Measurements from ENCODE around the gene BAIAP2L2. TPM values are rescaled to one million over a fixed set of nuclear protein-coding genes. Genes with fewer than 3 reads are reported as not detected.
"Not testable (repeated sequence)": the region's sequence is repeated elsewhere in the genome, so short reads cannot be mapped to it uniquely, and the experiment has no call there.

BAIAP2L2 gene
- total and polyA plus RNA-seq, 12 donors, result 0.09 to 6.0 (median 0.55) TPM; not detected in 1

DNA sequence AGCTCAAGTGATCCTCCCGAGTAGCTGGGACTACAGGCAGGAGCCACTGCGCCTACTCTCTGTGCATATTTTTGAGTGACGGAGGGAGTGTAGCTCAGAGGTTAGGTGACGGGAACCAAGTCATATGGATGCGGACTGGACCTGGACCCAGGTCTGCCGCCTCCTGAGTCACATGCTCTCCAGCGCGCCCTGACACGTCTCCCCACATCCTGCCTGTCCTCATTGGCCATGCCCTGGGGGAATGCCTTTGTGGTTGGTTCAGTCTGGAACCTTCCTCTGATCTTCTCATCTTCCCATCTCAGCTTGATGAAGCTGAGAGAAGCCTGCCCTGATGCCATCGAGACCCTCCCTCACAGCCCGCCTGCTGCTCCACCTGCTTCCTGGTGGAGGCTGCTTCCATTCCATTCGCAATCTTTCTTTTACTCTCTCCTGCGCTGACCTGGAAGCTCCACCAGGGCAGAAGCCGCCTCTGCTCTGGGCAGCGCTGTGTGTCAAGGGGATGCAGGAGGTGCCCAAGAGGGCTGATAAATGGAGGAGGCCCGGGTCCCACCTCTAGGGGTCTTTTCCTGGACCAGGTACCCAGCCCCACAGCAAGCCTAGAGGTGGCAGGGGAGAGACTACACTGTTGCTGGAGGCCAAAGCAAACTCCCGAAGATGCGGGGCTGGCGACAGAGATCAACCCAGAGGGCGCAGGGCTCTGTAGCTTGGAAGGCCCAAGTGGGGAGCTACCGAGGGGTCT lies 13.9 kb upstream of the BAIAP2L2 start:
- WGBS, 4 donors, result 92 to 99% (median 94%) methylated on average over 16 to 21 of the region's 21 CpGs
- intact Hi-C loops (cut with DNase I), result no loop called here
- no peaks in the 10 kb centered on the region for H3K36me3 ChIP-seq (replicated peaks in 1 of 2)

DNA sequence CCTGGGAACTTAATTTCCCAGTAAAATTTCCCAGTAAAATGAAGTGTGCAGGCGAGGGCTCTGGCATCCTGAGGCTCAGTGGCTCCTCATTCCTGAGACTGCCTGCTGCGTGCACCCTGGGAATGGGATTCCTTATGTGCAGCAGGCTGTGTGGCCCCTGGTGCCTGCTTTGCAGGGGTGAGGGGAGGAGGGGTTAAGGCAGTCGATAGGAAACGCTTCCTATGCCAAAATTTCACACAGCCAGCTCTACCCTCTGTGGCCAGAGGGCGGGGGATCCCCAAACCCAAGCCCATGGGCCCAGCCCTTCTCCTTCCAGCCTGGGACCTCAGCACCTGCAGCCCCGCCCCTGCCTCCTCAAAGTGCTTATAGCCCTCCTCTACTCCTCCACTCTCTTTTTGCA lies 12.1 kb upstream of the BAIAP2L2 start:
- TF ChIP-seq POLR2A (IDR thresholded peaks at IDR 0.05), result no peak
- TF ChIP-seq, protein P1, sequence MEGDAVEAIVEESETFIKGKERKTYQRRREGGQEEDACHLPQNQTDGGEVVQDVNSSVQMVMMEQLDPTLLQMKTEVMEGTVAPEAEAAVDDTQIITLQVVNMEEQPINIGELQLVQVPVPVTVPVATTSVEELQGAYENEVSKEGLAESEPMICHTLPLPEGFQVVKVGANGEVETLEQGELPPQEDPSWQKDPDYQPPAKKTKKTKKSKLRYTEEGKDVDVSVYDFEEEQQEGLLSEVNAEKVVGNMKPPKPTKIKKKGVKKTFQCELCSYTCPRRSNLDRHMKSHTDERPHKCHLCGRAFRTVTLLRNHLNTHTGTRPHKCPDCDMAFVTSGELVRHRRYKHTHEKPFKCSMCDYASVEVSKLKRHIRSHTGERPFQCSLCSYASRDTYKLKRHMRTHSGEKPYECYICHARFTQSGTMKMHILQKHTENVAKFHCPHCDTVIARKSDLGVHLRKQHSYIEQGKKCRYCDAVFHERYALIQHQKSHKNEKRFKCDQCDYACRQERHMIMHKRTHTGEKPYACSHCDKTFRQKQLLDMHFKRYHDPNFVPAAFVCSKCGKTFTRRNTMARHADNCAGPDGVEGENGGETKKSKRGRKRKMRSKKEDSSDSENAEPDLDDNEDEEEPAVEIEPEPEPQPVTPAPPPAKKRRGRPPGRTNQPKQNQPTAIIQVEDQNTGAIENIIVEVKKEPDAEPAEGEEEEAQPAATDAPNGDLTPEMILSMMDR (IDR thresholded peaks at IDR 0.05), result no peak
- no peaks in the 10 kb centered on the region for H3K9me3 ChIP-seq (replicated peaks in 1 of 3)

More for the DNA sequence above, 13.9 kb upstream of the BAIAP2L2 start:
- Histone ChIP-seq H3K4me1 (replicated peaks in 1 of 2) (no peaks in the 10 kb centered on the region), H3K27me3 (no peaks in the 10 kb centered on the region), H3K4me3 (no peak overlapping the region), H3K27ac (no peak overlapping the region), H3K9me3 (replicated peaks in 1 of 3) (no peaks in the 10 kb centered on the region)
- TF ChIP-seq POLR2A (IDR thresholded peaks at IDR 0.05), result no peak
- TF ChIP-seq, protein P1 (IDR thresholded peaks at IDR 0.05), result no peak
- DNase-seq, result no peak

DNA sequence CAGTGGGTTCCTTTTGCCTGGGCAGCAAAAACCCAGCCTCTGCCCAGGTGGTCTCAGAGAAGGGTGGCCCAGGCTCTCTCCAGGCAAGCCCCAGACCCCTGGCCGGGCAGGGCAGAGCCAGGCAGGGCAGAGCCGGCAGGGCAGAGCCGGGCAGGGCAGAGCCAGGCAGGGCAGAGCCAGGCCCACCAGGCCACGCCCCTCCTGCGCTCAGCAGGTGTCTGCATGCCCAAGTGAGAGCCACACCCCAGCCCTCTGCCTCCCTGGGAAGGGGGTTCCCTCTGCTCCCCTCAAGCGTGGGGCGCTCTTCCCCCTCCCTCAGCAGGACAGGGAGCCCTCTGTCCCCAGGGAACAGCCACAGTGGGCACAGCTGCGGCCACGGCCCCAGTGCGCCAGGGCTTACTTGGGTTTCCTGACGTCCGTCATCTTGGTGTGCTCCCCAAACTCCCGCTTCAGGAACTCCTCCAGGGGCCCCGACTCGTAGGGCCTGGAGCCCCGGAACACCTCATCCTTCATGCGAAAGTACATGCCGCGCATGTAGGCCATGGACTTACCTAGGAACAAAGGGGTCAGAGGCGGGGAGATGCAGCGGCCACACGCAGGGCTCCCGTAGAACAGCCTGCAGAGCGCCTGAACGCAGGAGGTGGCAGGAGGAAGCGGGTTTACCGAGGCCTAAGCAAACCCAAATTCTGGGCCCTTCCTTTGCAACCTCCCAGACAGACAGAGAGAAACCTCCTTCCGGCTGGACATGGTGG lies 10.1 kb upstream of the BAIAP2L2 start:
- intact Hi-C loops (cut with DNase I), result no loop called here
- no peak for TF ChIP-seq POLR2A (IDR thresholded peaks at IDR 0.05)
- TF ChIP-seq, protein P1 (IDR thresholded peaks at IDR 0.05), result no peak
- Histone ChIP-seq H3K4me1 (replicated peaks in 1 of 2) (no peaks in the 10 kb centered on the region), H3K4me3 (no peak overlapping the region), H3K27ac (no peak overlapping the region), H3K9me3 (replicated peaks in 1 of 3) (no peaks in the 10 kb centered on the region), H3K27me3 (no peaks in the 10 kb centered on the region), H3K36me3 (replicated peaks in 1 of 2) (no peaks in the 10 kb centered on the region)
- DNase-seq, result no peak
- 93 to 97% (median 95%) methylated on average over 6 to 28 of the region's 28 CpGs for WGBS, 4 donors

More for the DNA sequence above, 12.1 kb upstream of the BAIAP2L2 start:
- H3K36me3 ChIP-seq (replicated peaks in 1 of 2), result no peaks in the 10 kb centered on the region
- H3K27me3 ChIP-seq, result no peaks in the 10 kb centered on the region
- no peak overlapping the region for H3K27ac ChIP-seq
- intact Hi-C loops (cut with DNase I), result no loop called here
- no peak overlapping the region for H3K4me3 ChIP-seq
- whole genome bisulfite sequencing, 4 donors, result 87 to 93% (median 91%) methylated on average over 3 to 6 of the region's 6 CpGs
- no peak for DNase-seq
- H3K4me1 ChIP-seq (replicated peaks in 1 of 2), result no peaks in the 10 kb centered on the region

DNA sequence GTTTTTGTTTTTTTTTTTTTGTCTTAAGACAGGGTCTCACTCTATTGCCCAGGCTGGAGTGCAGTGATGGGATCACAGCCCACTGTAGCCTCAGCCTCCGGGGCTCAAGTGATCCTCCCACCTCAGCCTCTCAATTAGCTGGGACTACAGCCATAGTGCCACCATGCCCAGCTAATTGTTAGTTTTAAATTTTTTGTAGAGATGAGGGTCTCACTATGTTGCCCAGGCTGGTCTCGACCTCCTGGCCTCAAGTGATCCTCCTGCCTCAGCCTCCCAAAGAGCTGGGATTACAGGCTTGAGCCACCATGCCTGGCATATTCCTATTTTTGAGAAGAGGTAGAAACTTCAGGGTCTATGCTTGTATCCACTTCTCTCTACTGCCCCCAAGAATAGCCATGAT lies 8.3 kb upstream of the BAIAP2L2 start:
- H3K36me3 ChIP-seq (replicated peaks in 1 of 2); H3K27me3 ChIP-seq; H3K27ac ChIP-seq; H3K4me1 ChIP-seq (replicated peaks in 1 of 2); H3K4me3 ChIP-seq; H3K9me3 ChIP-seq (replicated peaks in 1 of 3); DNase-seq: not testable (repeated sequence)
- 95 to 100% (median 99%) methylated on average over 2 of the region's 2 CpGs for WGBS, 4 donors
- intact Hi-C loops (cut with DNase I), result loop anchor here in 1 of 2 donors (10.0 kb wide), 2 partner anchors 106 to 236 kb away; no protein-coding TSS in a partner anchor
